Measurements from ENCODE around the gene KDM1A.

GRCh38 chr1:23065385-23065784, 46.1 kb downstream of the KDM1A start:
- TF ChIP-seq CTCF (IDR thresholded peaks at IDR 0.05) = no peak
- TF ChIP-seq POLR2A (IDR thresholded peaks at IDR 0.05) = no peak

All from esophagus squamous epithelium (tissue), 4 donors.